T-helper 1 cell treated with Interleukin-12 subunit alpha and Interleukin-12 subunit beta and Interleukin-4 antibody, amounts not matched to agents 30 ng/mL and 1 ng/mL, for 36 hours (primary cell): Measurements from ENCODE around the gene SCART1. TPM values are rescaled to one million over a fixed set of nuclear protein-coding genes. Genes with fewer than 3 reads are reported as not detected.
"Not testable (repeated sequence)": the region's sequence is repeated elsewhere in the genome, so short reads cannot be mapped to it uniquely, and the experiment has no call there.

Source experiments
- intact Hi-C: fragments of 100-400 bp; cut with micrococcal nuclease; formaldehyde crosslinking; loops from one replicate; pipeline ENCODE4 v1.15.1; 2024
- total RNA-seq: library from RNA; stranded (reverse); gene quantifications from 2 replicates; pipeline ENCODE4 v1.2.3, GENCODE V29; 2022

The SCART1 gene
- 1.6 TPM in 2 replicates for total RNA-seq

DNA sequence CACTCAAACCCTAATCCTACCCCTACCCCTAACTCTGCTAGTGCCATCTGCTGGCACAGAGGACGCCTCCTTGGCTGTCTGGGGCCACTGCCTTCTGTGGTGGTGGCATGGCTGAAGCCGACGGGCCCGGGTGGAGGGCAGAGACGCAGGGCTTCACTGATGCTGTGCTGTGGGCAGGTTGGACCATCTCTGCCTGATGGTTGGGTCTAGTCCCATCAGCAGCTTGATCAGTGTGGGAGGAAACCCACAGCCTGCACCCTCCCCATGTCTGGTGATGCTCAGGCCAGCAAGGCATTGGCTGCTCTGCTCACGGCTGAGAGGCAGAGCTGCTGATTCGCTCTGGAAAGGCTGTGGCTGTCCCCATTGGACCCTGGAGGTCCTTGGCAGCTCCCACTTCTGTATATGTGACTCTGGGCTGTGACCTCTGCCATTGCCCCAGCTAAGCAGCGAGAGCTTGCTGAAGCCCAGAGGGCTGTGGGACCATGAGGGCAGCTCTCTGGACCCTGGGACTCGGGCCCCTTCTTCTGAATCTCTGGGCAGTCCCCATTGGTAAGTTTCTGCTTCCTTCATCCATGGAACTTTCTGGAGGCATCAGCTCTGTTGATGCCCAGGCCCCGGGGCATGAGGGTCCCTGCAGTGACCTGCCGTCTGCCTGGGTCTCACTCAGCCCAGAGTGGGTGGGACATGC is at the start of gene SCART1:
Gene SCART1, plus strand, starts transcription at position 430 of the 688 bp plus-strand sequence. Its CDS starts 53 bp downstream, at position 483.
- intact Hi-C loops = no loop called here

DNA sequence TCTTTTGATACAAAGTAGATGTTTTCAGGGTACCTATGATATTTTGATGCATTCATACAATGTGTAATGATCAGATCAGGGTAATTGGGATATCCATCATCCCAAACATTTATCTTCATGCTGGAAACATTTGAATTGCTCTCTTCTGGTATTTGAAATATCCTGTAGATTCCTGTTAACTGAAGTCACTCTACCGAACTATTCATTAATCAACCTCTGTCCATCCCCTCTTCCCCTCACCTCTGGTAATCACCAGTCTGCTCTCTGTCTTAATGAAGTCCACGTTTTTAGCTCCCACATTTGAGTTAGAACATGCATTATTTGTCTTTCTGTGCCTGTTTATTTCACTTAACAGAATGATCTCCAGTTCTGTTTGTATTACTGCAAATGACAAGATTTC is 48.5 kb upstream of the SCART1 start:
- intact Hi-C loops = no loop called here

DNA sequence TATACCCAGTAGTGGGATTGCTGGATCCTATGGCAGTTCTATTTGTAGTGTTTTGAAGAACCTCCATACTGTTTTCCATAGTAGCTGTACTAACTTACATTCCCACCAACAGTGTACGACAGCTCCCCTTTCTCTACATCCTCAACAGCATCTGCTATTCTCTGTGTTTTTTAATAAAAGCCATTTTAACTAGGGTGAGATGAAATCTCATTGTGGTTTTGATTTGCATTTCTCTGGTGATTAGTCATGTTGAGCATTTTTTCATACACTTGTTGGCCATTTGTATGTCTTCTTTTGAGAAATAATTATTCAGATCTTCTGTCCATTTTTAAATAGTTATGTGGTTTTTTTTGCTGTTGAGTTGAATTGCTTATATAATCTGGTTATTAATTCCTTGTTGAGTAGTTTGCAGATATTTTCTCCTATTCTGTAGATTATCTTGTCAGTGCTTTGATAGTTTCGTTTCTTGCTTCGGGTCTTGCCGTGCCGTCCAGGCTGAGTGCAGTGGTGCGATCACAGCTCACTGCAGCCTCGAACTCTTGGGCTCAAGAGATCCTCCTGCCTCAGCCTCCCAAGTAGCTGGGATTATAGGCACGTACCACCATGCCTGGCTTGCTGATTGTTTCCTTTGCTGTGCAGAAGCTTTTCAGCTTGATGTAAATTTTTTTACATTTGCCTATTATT is 47.8 kb upstream of the SCART1 start:
- intact Hi-C loops = no loop called here

DNA sequence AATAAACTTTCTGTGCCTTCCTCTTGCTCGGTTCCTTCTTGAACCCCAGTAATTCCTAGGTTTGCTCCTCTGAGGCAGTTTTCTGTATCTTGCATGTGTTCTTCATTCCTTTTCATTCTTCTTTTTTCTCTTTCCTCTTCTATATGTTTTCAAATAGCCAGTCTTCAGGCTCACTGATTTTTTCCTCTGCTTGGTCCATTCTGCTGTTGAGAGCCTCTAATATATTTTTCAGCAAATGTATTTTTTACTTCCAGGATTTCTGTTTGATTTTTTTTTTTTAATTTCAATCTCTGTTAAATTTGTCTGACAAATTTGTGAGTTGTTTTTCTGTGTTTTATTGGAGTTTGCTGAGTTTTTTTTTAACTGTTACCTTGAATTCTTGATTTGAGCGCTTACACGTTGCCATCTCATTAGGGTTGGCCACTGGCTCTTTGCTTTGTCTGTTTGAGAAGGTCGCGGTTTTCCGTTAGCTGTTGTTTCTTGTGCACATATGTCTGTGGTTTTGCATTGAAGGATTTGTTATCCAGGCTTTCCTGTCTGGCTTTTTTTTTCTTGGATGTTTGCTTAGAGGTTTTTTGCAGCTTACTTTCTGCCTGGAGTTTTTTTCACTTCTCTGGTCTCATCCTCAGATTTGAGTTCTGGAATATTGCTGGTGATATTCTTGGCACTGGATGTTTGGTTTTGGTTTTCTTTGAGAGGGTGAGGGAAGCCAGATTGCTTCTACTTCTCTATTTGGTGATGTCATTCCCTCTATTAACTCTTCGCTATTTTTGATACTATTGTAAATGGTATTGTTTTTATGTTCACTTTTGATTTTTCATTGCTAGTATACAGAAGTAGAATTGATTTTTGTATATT is 42.0 kb upstream of the SCART1 start:
- intact Hi-C loops = no loop called here

DNA sequence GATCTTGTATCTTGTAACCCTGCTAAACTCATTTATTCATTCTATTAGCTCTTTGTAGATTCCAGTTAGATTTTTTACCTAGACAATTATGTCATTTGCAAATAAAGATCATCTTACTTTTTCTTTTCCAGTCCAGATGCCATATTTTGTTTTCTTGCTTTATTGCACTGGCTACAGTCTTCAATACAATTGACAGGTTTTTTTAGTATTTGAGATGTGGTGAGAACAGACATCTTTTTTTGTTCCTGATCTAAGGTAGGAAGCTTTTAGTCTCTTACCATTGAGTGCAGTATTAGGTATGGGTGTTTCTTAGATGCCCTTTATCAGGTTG is 41.4 kb upstream of the SCART1 start:
- intact Hi-C loops = no loop called here

DNA sequence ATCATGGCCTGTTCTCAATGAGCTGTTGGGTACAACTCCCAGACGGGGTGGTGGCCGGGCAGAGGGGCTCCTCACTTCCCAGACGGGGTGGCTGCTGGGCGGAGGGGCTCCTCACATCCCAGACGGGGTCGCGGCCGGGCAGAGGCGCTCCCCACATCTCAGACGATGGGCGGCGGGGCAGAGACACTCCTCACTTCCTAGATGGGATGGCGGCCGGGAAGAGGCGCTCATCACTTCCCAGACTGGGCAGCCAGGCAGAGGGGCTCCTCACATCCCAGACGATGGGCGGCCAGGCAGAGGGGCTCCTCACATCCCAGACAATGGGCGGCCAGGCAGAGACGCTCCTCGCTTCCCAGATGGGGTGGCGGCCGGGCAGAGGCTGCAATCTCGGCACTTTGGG is 39.3 kb upstream of the SCART1 start:
- intact Hi-C loops = not testable (repeated sequence)

DNA sequence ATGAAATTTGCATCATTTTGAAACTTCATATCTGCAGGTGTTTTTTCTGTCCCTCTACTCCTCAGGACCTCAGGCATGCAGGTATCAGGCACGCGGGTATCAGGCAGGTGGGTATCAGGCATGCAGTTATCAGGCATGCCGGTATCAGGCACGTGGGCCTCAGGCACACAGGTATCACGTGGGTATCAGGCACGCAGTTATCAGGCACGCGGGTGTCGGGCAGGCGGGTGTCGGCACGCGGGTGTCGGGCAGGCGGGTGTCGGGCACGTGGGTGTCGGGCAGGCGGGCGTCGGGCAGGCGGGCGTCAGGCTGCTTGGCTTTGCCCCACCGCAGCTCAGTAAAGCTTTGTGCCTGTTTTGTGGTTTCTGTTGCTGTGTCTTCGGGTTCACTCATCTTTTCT is 38.0 kb upstream of the SCART1 start:
- intact Hi-C loops = no loop called here

DNA sequence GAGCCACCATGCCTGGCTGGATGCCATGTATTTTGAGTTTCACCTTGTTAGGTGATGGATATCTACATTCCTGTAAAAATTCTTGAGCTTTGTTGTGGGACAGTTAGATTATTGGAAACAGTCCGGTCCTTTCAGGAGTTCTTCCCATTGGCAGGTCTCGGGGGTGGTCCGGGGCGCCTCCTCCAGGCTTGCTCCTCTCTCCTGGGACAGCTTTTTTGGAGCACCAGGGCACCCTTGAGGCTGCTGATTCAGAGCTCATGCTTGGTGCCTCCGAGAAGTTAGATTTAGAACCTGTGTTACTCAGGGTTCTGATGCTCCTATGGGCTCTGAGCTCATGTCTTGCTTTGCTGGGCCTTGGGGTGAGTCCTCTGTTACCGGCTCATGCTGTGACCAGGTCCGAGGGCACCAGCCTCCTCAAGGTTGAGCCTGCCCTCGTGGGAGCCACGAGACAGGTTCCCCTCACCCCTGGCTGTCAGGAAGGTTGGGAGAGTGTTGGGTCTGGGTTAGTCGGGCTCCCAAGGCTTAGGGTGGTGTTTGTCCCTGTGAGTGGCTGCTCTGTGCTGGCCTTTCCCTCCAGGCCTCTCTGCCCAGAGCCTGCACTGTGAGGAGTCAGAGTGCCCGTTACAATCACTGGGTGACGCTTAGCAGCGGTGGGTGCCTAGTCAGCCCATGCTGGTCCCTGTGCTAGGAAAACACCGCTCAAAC is 35.3 kb upstream of the SCART1 start:
- intact Hi-C loops = no loop called here

DNA sequence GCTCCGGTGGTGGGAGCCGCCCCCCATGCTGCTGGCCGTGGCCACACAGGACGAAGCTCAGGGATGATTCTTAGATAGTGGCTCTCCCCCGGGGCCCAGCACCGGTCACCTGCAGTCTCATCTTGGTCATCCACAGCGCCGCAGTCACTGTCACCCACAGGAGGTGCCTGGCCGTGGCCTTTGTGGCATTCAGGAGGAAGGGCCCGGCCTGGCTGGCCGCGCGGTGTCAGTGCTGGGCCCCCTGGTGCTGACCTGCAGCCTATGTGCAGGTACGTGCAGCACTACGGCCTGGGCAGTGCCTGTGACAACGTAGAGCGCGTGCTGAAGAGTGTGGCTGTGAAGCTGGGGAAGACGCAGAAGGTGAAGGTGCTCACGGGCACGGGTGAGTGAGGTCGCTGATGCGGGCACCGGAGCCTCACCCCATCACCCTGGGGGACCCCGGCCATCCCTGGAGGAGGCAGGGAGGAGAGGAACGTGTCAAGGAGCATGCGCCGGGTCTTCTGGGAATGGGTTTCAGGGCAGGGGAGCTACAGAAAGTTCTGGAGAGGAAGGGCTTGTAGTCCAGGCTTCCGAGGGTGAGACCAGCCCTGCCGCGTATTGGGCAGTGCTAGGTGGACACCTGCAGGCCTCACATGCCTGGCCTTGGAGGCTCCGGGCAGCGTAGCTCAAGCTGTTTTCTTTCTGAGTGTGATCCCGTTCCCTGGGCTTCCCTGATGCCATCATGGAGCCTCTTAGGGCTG is 34.4 kb upstream of the SCART1 start:
- intact Hi-C loops = no loop called here

DNA sequence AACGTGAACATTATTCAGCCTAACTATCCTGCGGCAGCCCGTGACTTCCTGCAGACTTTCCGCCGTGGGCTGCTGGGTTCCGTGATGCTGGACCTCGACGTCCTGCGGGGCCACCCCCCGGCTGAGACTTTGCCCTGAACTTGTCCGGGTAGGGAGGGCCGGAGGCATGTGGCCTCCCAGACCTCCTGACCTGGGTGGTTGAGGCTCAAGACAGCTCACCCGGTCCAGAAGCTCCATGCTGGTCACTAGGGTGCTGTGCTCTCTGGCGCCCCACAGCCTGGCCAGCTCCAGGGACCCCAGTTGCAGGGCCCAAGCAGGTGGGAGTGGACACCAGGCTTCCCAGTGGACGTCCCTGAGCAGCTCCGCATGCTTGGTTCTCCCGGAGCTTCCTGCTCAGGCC is 33.7 kb upstream of the SCART1 start:
- intact Hi-C loops = no loop called here

DNA sequence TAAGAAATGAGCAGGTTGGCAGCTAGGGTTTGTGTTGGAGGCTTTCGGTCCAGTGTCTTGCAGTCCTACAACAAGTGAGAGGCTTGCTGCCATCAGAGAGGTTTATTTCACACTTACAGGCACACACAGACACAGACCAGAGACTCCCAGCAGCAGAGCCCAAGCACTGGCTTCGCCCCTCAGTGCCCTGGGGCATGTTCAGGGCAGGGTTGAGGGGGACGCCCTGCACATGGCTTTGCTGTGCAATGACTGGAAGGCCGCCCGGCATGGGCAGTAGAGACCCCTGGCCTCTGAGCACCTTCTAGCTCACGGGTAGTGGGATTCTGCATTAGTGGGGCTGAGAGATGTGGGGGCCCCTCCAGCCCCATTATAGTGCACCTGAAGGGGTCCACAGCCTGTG is 33.2 kb upstream of the SCART1 start:
- intact Hi-C loops = no loop called here

GRCh38 chr10:133421336-133422222 is 32.2 kb upstream of the SCART1 start:
- intact Hi-C loops = no loop called here

- intact Hi-C loops = no loop called here
Measured at GRCh38 chr10:133422223-133422806, 31.4 kb upstream of the SCART1 start.

GRCh38 chr10:133422807-133423771 is 30.7 kb upstream of the SCART1 start:
- intact Hi-C loops = no loop called here

DNA sequence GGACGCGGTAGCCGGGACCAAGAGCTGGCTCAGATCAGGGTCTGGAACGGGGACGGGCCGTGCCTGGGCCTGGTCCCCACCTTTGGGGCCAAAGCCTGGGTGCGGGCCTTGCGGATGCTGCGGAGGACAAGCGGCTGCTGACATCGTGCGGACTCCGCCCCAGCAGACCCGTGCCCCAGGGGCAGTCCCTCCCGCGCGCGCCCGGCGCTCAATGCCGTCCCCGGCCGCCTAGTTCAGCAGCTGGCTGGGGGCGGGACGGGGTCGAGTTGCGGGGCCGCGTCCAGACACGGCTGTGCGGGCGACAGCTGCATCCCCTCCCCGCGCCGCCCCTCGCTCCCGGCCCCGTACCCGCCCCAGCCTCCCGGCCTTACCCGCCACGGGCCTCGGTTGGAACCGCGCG is 29.6 kb upstream of the SCART1 start:
- intact Hi-C loops = not testable (repeated sequence)

DNA sequence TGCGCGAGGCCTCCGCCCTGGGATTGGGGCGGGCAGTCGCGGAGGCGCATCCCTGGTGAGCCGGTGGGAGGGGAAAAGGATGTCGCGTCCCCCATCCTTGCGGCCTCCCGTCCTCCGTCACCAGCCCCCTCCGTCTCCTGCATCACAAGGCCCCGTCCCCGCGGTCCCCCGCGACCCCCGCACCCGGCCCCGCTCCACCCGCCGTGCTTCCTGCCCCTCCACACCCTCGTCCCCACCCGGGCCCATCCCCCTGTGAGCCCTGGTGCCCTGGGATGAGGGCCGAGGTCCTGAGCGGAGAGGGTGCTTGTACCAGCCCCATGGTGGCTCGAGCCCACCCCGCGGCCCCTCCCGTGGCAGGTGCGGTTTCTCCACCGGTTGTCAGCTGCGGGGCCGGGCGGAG is 29.1 kb upstream of the SCART1 start, which contains the start of gene SPRN:
Gene SPRN, minus strand, starts transcription at position 25 of the 400 bp plus-strand sequence. CDS start 944 bp downstream, outside the sequence.
- intact Hi-C loops = not testable (repeated sequence)

GRCh38 chr10:133429571-133429970 is 24.2 kb upstream of the SCART1 start:
- intact Hi-C loops = not testable (repeated sequence)
